Liver (tissue), 9 donors: ENCODE measurements around the gene NAA38. TPM values are rescaled to one million over a fixed set of nuclear protein-coding genes. Genes with fewer than 3 reads are reported as not detected.
A peak's percentile ranks its signal among the peaks of the same experiment; 100 is the strongest.

Experiments
- DNase-seq: peaks from one replicate; pipeline ENCODE4 v3.0.0-alpha.2; 2017; ENCODE audit warnings: low spot score
- H3K27ac ChIP-seq, 2 donors: one replicate each; pipeline ENCODE4 v1.7.0; 2013; ENCODE audit warnings: inconsistent platforms in 2 of 2, low read length in 2 of 2, control low read depth in 1 of 2, low read depth in 1 of 2, mild to moderate bottlenecking in 1 of 2
- H3K27me3 ChIP-seq, 4 donors: one replicate each; pipeline versions ENCODE4 v1.6.1 to v1.7.0; 2013; ENCODE audit warnings: low read length in 3 of 4, inconsistent platforms in 1 of 4, mild to moderate bottlenecking in 1 of 4, moderate library complexity in 1 of 4; ENCODE audit not compliant: control insufficient read depth in 4 of 4, insufficient read depth in 4 of 4
- H3K36me3 ChIP-seq, 4 donors: one replicate each; pipeline versions ENCODE4 v1.6.1 to v1.7.0; 2013; ENCODE audit warnings: low read length in 3 of 4, mild to moderate bottlenecking in 3 of 4, low read depth in 1 of 4, moderate library complexity in 1 of 4; ENCODE audit not compliant: control insufficient read depth in 4 of 4, insufficient read depth in 3 of 4
- H3K4me1 ChIP-seq, 4 donors: one replicate each; pipeline versions ENCODE4 v1.6.1 to v1.7.0; 2013; ENCODE audit warnings: low read length in 3 of 4, mild to moderate bottlenecking in 3 of 4, moderate library complexity in 1 of 4; ENCODE audit not compliant: control insufficient read depth in 4 of 4, insufficient read depth in 4 of 4
- H3K4me3 ChIP-seq, 3 donors: one replicate each; pipeline versions ENCODE4 v1.6.1 to v1.7.0; 2013; ENCODE audit warnings: low read length in 3 of 3, control low read depth in 1 of 3, low read depth in 1 of 3, mild to moderate bottlenecking in 1 of 3
- H3K9ac ChIP-seq, 2 donors: one replicate each; pipeline ENCODE4 v1.7.0; 2013; ENCODE audit warnings: low read length in 2 of 2, mild to moderate bottlenecking in 2 of 2, moderate library complexity in 2 of 2, control low read depth in 1 of 2, low read depth in 1 of 2
- H3K9me3 ChIP-seq, 4 donors: one replicate each; pipeline versions ENCODE4 v1.6.1 to v1.7.0; 2013; ENCODE audit warnings: low read length in 3 of 4; ENCODE audit not compliant: control insufficient read depth in 4 of 4
- ATF3 ChIP-seq: IDR thresholded peaks from 2 replicates; pipeline ENCODE4 v1.6.1; 2016; ENCODE audit warnings: antibody characterized with exemption
- EGR1 ChIP-seq, 2 donors: IDR thresholded peaks; 2 replicates each; pipeline ENCODE4 v1.6.1; 2016 to 2018; ENCODE audit warnings: antibody characterized with exemption in 2 of 2, low read depth in 2 of 2
- FOXA1 ChIP-seq: IDR thresholded peaks from 2 replicates; pipeline ENCODE4 v1.6.1; 2016; ENCODE audit warnings: antibody characterized with exemption
- FOXA2 ChIP-seq: IDR thresholded peaks from 2 replicates; pipeline ENCODE4 v1.6.1; 2016; ENCODE audit warnings: antibody characterized with exemption
- GABPA ChIP-seq, 2 donors: IDR thresholded peaks in 1 of 2; conservative IDR thresholded peaks in 1 of 2; 2 replicates each; pipeline ENCODE4 v1.6.1; 2016; ENCODE audit warnings: antibody characterized with exemption in 2 of 2, mild to moderate bottlenecking in 1 of 2, moderate library complexity in 1 of 2
- HNF4A ChIP-seq, 2 donors: conservative IDR thresholded peaks; 2 replicates each; pipeline ENCODE4 v1.6.1; 2016; ENCODE audit warnings: antibody characterized with exemption in 2 of 2, mild to moderate bottlenecking in 2 of 2
- HNF4G ChIP-seq: IDR thresholded peaks from 2 replicates; pipeline ENCODE4 v1.6.1; 2016; ENCODE audit warnings: antibody characterized with exemption
- JUND ChIP-seq, 2 donors: IDR thresholded peaks; 2 replicates each; pipeline ENCODE4 v1.6.1; 2016; ENCODE audit warnings: antibody characterized with exemption in 2 of 2
- NR2F2 ChIP-seq: IDR thresholded peaks from 2 replicates; pipeline ENCODE4 v1.6.1; 2016; ENCODE audit warnings: antibody characterized with exemption
- RAD21 ChIP-seq, 2 donors: IDR thresholded peaks; 2 replicates each; pipeline ENCODE4 v1.6.1; 2016; ENCODE audit warnings: antibody characterized with exemption in 2 of 2, mild to moderate bottlenecking in 2 of 2
- RXRA ChIP-seq, 2 donors: IDR thresholded peaks; 2 replicates each; pipeline ENCODE4 v1.6.1; 2017 to 2018; ENCODE audit warnings: antibody characterized with exemption in 2 of 2, mild to moderate bottlenecking in 1 of 2
- SP1 ChIP-seq: IDR thresholded peaks from 2 replicates; pipeline ENCODE4 v1.6.1; 2018; ENCODE audit warnings: antibody characterized with exemption, mild to moderate bottlenecking
- TAF1 ChIP-seq: conservative IDR thresholded peaks from 2 replicates; pipeline ENCODE4 v1.6.1; 2016; ENCODE audit warnings: antibody characterized with exemption, mild to moderate bottlenecking
- YY1 ChIP-seq: IDR thresholded peaks from 2 replicates; pipeline ENCODE4 v1.6.1; 2016; ENCODE audit warnings: antibody characterized with exemption, mild to moderate bottlenecking
- WGBS: extraction: QIAGEN DNeasy Blood & Tissue Kit; methylation state at CpG from one replicate; pipeline ENCODE4 v1.1.7; 2013; 5-methylcytosine and 5-hydroxymethylcytosine counted together
- polyA plus RNA-seq, 2 donors: library from polyadenylated mRNA; stranded (reverse) in 1 of 2; unstranded in 1 of 2; fragments of 200-250 nt in 1 of 2; fragments of >200 nt in 1 of 2; fragmentation: Nextera tagmentation in 1 of 2; extraction: Ambion mirVana in 1 of 2; gene quantifications; one replicate each; pipeline versions ENCODE4 v1.2.1 to v1.2.3, GENCODE V29; 2013 to 2015
- total RNA-seq, 2 donors: library from RNA; depleted of rRNA; stranded (reverse); fragments of >200 nt; gene quantifications; one replicate each; pipeline ENCODE4 v1.2.3, GENCODE V29; 2014
- TF ChIP-seq, protein P1 (sequence below): IDR thresholded peaks from 2 replicates; pipeline ENCODE4 v1.6.1; 2016; ENCODE audit warnings: antibody characterized with exemption
- TF ChIP-seq, protein P2 (sequence below): fragments of 150-350 bp; IDR thresholded peaks from 2 replicates; pipeline ENCODE4 v1.5.1; 2017; ENCODE audit warnings: improper control_type of control experiment, low read depth, low read length; ENCODE audit not compliant: missing input control
- TF ChIP-seq, protein P3 (sequence below): IDR thresholded peaks from 2 replicates; pipeline ENCODE4 v1.6.1; 2016; ENCODE audit warnings: antibody characterized with exemption
- TF ChIP-seq, protein P4 (sequence below): IDR thresholded peaks from 2 replicates; pipeline ENCODE4 v1.6.1; 2016; ENCODE audit warnings: antibody characterized with exemption, mild to moderate bottlenecking
- donor health status: healthy.
- donor health status: healthy.
- donor health status: healthy.
- donor health status: healthy.
- donor health status: healthy.

Gene NAA38
- total and polyA plus RNA-seq, 4 donors: 24.3 to 118 (median 56.8) TPM

- peaks cover 2 to 61% (median 43%) of the 10 kb centered on the region in 4 donors for H3K4me1 ChIP-seq
These were observed 15.9 kb downstream of the NAA38 start for GRCh38 chr17:7841396-7841914.

More at GRCh38 chr17:7841396-7841914, 15.9 kb downstream of the NAA38 start:
- Histone ChIP-seq H3K9ac (peak overlapping the region; percentile 9 to 80), H3K4me3 (peak overlapping the region; percentile 66 to 94 (median 79)), H3K36me3 (peaks cover 0 to 2% (median 2%) of the 10 kb centered on the region in 4 donors), H3K9me3 (no peaks in the 10 kb centered on the region), H3K27ac (peak overlapping the region; percentile 99 to 100), H3K27me3 (no peaks in the 10 kb centered on the region)
- WGBS: 3% methylated on average over 34 of the region's 34 CpGs
- TF ChIP-seq TAF1 (no peak), RAD21 (IDR thresholded peaks at IDR 0.05) (peak in 1 of 2 donors; percentile 52), NR2F2 (no peak), RXRA (IDR thresholded peaks at IDR 0.05) (no peak), FOXA2 (no peak), GABPA (IDR thresholded peaks at IDR 0.05 in 1 of 2, conservative IDR thresholded peaks at IDR 0.05 in 1 of 2) (no peak), ATF3 (no peak), HNF4G (no peak), EGR1 (IDR thresholded peaks at IDR 0.05; ENCODE audit: low read depth in 2 of 2) (no peak), SP1 (peak; percentile 5), HNF4A (conservative IDR thresholded peaks at IDR 0.05) (no peak), JUND (IDR thresholded peaks at IDR 0.05) (no peak), FOXA1 (no peak), YY1 (no peak)
- TF ChIP-seq, protein P1, sequence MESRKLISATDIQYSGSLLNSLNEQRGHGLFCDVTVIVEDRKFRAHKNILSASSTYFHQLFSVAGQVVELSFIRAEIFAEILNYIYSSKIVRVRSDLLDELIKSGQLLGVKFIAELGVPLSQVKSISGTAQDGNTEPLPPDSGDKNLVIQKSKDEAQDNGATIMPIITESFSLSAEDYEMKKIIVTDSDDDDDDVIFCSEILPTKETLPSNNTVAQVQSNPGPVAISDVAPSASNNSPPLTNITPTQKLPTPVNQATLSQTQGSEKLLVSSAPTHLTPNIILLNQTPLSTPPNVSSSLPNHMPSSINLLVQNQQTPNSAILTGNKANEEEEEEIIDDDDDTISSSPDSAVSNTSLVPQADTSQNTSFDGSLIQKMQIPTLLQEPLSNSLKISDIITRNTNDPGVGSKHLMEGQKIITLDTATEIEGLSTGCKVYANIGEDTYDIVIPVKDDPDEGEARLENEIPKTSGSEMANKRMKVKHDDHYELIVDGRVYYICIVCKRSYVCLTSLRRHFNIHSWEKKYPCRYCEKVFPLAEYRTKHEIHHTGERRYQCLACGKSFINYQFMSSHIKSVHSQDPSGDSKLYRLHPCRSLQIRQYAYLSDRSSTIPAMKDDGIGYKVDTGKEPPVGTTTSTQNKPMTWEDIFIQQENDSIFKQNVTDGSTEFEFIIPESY: no peak
- TF ChIP-seq, protein P2, sequence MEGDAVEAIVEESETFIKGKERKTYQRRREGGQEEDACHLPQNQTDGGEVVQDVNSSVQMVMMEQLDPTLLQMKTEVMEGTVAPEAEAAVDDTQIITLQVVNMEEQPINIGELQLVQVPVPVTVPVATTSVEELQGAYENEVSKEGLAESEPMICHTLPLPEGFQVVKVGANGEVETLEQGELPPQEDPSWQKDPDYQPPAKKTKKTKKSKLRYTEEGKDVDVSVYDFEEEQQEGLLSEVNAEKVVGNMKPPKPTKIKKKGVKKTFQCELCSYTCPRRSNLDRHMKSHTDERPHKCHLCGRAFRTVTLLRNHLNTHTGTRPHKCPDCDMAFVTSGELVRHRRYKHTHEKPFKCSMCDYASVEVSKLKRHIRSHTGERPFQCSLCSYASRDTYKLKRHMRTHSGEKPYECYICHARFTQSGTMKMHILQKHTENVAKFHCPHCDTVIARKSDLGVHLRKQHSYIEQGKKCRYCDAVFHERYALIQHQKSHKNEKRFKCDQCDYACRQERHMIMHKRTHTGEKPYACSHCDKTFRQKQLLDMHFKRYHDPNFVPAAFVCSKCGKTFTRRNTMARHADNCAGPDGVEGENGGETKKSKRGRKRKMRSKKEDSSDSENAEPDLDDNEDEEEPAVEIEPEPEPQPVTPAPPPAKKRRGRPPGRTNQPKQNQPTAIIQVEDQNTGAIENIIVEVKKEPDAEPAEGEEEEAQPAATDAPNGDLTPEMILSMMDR: no peak
- TF ChIP-seq, protein P3, sequence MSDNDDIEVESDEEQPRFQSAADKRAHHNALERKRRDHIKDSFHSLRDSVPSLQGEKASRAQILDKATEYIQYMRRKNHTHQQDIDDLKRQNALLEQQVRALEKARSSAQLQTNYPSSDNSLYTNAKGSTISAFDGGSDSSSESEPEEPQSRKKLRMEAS: peak; percentile 39
- TF ChIP-seq, protein P4, sequence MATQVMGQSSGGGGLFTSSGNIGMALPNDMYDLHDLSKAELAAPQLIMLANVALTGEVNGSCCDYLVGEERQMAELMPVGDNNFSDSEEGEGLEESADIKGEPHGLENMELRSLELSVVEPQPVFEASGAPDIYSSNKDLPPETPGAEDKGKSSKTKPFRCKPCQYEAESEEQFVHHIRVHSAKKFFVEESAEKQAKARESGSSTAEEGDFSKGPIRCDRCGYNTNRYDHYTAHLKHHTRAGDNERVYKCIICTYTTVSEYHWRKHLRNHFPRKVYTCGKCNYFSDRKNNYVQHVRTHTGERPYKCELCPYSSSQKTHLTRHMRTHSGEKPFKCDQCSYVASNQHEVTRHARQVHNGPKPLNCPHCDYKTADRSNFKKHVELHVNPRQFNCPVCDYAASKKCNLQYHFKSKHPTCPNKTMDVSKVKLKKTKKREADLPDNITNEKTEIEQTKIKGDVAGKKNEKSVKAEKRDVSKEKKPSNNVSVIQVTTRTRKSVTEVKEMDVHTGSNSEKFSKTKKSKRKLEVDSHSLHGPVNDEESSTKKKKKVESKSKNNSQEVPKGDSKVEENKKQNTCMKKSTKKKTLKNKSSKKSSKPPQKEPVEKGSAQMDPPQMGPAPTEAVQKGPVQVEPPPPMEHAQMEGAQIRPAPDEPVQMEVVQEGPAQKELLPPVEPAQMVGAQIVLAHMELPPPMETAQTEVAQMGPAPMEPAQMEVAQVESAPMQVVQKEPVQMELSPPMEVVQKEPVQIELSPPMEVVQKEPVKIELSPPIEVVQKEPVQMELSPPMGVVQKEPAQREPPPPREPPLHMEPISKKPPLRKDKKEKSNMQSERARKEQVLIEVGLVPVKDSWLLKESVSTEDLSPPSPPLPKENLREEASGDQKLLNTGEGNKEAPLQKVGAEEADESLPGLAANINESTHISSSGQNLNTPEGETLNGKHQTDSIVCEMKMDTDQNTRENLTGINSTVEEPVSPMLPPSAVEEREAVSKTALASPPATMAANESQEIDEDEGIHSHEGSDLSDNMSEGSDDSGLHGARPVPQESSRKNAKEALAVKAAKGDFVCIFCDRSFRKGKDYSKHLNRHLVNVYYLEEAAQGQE: no peak
- DNase-seq: peak; percentile 67
